ENCODE data around the gene OPRL1.

OPRL1 gene

GRCh38 chr20:64049878-64050260, 30.0 kb upstream of the OPRL1 start:
- FAIRE-seq (no peak), DNase-seq (ENCODE audit: insufficient read length, low spot score) (no peak)
- TF ChIP-seq CTCF (IDR thresholded peaks at IDR 0.05; ENCODE audit: insufficient read depth, missing control alignments) = peak; percentile 3

DNA sequence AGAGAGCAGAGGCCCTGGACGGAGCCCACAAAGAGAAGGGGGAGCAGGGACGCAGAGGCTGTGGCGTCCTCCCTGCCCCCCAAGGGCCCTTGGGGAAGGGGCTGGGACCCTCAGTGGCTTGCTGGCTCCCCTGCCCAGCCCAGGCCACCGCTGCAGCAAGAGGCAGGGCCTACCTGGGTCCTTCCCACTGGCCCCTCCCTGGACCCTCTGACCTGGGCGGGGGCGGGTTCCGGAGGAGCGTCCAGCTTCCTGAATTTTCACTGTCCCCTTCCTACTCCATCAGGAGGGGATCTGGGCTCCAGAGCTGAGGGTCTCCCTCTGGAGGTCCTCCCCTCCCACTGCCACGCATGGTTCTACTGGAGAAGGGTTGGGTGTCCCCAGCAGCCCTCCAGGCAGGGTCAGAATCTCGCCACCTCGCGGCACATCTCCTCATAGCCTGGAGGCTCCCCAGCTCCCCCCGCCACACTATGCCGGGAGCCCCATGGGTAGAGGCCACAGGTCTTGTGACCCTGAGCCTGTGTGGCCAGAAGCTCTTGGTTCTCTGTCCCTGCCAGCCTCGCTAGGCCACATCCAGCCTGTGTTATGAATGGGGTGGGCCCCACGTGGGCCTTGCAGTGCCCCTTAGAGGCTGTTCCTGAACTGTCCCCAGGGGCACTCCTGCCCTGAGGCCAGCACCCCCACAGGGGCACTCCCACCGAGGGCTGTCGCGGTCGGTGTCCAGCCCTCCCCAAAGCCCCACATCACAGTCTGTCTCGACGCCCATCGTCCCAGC, 29.4 kb upstream of the OPRL1 start:
- FAIRE-seq (no peak), DNase-seq (ENCODE audit: insufficient read length, low spot score) (no peak)
- no peak for TF ChIP-seq CTCF (IDR thresholded peaks at IDR 0.05; ENCODE audit: insufficient read depth, missing control alignments)

GRCh38 chr20:64051033-64051452, 28.8 kb upstream of the OPRL1 start:
- TF ChIP-seq CTCF (IDR thresholded peaks at IDR 0.05; ENCODE audit: insufficient read depth, missing control alignments) = no peak
- no peak for DNase-seq (ENCODE audit: insufficient read length, low spot score)
- FAIRE-seq = no peak

- FAIRE-seq (no peak), DNase-seq (ENCODE audit: insufficient read length, low spot score) (no peak)
- TF ChIP-seq CTCF (IDR thresholded peaks at IDR 0.05; ENCODE audit: insufficient read depth, missing control alignments) = no peak
Observed at GRCh38 chr20:64051561-64052325, 28.1 kb upstream of the OPRL1 start.

GRCh38 chr20:64052326-64052722, 27.6 kb upstream of the OPRL1 start:
- TF ChIP-seq CTCF (IDR thresholded peaks at IDR 0.05; ENCODE audit: insufficient read depth, missing control alignments) = no peak
- FAIRE-seq (no peak), DNase-seq (ENCODE audit: insufficient read length, low spot score) (no peak)

DNA sequence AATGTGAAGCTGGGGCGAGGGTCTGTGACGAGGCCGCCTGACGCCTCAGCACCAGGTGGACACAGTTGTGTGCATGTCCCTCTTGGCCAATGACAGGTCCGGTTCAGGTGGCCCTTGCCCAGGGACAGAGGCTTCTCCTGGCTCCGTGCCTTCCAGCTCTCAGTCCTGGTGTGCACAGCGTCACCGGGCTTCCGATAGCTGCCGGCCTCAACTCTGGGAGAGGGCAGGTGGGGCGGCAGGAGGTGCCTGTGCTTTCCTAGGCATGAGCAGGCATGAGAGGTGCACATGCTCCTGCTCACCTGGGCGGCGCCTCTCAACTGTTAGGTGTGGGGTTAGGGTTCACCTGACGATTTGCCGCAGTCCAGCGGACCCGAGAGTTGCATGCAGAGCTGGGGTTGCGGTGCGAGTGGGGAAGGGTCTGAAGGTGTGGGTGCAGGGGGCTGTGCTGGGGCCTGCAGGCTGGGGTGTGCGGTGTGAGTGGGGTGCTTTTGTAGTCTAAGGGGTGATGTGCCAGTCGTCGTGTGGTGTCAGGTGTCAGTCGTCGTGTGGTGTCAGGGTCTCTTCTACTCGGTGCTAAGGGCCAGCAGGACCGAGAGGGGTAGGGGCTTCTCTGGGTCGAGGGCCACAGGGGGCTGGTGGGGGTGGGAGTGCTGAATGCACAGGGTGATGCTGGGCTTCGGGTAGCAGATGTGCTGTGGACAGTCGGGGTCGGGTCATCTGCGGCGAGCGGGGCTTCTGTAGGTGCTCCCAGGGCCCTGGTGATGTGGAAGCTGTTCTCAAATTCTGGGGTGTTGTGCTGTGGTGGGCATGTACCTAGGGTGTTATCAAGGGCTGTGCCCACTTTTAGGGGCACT, 26.7 kb upstream of the OPRL1 start:
- FAIRE-seq (no peak), DNase-seq (ENCODE audit: insufficient read length, low spot score) (no peak)

More for the DNA sequence above, 26.7 kb upstream of the OPRL1 start:
- TF ChIP-seq CTCF (IDR thresholded peaks at IDR 0.05; ENCODE audit: insufficient read depth, missing control alignments) = no peak
